HG03558 (cell line): Measurements from ENCODE around the gene SLITRK1.

ENCODE experiments used
- ATAC-seq: cut with Tn5 transposase; IDR thresholded peaks from one replicate; pipeline ENCODE4 v1.9.1; 2021; ENCODE audit warnings: moderate number of reproducible peaks; ENCODE audit not compliant: unreplicated experiment; ENCODE audit errors: extremely low read depth

SLITRK1 gene, protein sequence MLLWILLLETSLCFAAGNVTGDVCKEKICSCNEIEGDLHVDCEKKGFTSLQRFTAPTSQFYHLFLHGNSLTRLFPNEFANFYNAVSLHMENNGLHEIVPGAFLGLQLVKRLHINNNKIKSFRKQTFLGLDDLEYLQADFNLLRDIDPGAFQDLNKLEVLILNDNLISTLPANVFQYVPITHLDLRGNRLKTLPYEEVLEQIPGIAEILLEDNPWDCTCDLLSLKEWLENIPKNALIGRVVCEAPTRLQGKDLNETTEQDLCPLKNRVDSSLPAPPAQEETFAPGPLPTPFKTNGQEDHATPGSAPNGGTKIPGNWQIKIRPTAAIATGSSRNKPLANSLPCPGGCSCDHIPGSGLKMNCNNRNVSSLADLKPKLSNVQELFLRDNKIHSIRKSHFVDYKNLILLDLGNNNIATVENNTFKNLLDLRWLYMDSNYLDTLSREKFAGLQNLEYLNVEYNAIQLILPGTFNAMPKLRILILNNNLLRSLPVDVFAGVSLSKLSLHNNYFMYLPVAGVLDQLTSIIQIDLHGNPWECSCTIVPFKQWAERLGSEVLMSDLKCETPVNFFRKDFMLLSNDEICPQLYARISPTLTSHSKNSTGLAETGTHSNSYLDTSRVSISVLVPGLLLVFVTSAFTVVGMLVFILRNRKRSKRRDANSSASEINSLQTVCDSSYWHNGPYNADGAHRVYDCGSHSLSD

DNA sequence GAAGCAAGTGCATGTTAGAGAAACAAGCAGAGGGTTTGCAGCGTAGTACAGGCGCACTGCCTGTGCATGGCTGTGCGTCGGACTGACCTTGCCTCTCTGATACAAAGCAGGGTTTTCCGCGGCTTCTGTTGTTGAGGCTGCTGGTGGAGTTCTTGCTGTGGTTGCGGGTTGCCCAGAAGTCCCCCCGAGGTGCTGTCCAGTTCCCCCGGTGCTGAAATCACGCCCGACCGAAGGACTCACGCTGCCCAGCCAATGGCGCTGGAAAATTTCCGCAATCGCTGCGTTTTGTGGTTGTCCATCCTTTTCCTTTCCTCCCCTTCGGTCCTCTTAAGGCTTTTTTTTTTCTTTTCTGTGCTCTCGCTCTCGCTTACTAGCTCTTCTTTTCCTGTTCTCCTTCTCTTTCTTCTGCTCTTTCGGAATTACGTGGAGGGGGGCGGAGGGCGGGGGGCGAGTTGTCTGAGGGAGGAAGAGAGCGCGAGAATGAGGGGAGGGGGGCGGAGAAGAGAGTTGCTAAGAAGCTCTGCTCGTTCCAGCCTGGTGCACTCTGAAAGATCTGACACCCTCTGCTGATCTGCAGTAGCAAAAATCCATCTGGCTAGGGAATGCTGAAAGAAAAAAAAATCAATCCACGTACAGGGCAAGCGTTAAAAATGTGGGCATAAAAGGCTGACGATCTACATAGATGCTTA is at the start of gene SLITRK1:
Gene SLITRK1 (minus strand): TSS at position 558 of the 689 bp plus-strand sequence. CDS start 967 bp downstream, outside the sequence.
- no peak for ATAC-seq

DNA sequence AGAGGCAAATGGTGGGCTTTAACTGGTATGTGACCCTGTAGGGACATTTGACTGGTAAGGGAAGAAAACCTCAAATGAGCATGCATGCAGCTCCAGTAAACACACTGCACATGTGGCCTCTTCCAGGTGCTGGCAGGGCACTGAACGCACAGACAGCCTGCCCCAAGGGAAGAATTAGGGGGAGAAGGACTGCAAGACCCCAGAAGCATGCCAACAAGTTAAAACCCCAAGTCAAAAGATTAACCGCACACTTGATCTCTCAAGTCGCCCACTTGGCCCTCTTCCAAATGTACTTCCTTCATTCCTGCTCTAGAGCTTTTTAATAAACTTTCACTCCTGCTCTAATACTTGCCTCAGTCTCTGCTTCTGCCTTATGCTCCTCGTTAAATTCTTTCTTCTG is 46.9 kb upstream of the SLITRK1 start:
- no peak for ATAC-seq

DNA sequence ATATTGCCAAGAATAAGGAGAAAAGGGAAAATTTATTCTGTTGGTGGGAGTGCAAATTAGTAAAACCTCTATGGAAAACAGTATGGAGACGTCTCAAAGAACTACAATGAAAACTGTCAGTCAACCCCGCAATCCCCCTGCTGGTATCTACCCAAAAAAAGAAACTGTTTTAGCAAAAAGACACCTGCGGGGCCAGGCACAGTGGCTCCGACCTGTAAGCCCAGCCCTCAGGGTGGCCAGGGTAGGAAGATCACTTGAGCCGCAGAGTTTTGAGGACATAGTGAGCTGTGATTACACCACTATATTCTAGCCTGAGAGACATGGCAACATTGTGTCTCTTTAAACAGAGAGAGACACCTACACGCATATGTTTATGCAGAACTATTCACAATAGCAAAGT is 37.5 kb upstream of the SLITRK1 start:
- no peak for ATAC-seq

DNA sequence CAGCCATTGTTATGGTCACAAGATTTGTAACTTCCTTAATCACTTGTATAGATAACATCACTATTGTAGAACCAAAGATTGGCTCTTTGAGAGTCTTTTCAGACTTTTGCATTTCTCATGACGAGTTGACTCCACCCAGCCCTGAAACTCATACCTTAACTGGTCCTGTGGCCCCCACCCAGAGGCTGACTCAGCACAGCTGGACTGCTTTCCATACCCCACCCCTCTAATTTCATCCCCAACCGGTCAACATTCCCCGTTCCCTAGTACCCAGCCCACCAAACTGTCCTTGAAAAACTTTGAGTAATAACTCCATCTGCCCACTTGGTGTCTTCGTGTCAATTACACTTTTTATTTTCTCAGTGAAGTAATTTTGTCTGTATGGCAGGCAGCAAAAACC is 32.1 kb upstream of the SLITRK1 start:
- no peak for ATAC-seq

DNA sequence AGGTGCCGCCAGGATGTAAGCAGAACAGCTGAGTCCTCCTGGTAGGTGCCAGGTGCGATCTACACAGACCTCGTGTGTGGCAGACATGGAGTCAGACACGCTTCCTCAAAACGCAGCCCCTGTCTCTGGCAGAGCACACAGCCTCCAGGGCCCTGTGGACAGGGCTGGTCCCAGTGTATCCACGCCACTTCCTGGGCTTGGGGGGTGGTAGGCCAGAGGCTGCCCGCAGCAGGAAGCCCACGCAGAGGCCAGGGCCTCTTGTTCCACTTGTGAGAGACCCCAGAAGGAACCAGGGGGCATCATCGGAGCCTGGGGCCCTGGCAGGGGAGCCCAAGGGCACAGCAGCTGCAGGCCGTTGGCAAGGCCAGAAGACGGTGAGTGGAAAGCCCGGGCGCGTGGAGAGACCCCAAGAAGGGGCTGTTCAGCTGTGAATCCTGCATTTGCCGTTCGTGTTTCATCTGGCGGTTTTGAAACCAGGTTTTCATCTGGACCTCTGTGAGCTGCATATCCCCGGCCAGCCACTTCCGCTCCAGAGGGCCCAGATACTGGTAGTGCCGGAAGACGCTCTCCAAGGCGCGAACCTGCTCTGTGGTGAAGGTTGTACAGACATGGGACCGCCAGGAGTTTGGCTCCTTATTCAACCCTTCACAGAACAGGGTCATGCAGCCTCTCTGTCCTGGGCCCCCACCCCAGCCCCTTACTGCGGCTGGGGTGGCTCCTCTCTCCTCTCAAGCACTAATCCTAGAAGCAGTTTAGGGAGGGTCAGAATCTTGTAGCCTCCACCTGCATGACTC is 25.1 kb upstream of the SLITRK1 start:
- no peak for ATAC-seq

DNA sequence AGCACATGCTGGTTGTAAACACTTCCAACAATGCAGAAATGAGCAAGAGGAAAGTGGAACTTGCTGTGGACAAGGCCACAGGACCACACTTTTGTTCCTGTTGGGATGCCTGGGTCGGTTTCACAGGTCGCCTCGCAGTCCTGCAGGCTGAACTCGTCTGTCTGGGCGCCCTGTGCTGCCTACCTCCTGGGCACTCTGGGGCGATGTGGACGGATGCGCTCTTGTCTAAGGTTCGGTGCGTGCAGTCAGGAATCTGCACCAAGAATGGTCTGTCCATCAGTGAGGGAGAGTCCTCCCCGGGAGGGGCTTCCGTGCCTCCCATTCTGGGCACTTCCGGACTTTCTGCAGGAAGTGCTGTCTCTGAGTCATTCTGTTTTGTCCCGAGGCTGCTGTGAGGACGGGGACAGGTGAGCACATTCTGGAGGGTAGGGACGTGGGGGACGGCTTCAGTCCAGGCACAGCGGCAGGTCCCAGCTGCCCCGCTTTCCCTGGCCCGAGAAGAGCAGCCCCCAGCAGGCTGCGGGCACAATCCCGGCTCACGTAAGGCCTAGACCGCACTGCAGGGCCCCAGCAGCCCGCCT is 24.1 kb upstream of the SLITRK1 start:
- ATAC-seq = no peak

DNA sequence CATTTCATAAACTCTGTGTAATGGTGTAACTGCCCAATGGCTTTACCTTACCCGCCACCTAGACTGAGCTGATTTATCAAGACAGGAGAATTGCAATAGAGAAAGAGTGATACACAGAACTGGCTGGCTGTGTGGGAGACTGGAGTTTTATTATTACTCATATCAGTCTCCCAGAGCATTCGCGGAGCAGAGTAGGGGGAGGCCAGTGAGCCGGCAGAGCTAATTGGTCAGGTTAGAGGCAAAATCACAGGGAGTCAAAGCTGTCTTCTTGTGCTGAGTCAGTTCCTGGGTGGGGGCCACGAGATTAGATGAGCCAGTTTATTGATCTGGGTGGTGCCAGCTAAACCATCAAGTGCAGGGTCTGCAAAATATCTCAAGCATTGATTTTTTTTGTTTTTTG is 23.4 kb upstream of the SLITRK1 start:
- ATAC-seq = no peak

DNA sequence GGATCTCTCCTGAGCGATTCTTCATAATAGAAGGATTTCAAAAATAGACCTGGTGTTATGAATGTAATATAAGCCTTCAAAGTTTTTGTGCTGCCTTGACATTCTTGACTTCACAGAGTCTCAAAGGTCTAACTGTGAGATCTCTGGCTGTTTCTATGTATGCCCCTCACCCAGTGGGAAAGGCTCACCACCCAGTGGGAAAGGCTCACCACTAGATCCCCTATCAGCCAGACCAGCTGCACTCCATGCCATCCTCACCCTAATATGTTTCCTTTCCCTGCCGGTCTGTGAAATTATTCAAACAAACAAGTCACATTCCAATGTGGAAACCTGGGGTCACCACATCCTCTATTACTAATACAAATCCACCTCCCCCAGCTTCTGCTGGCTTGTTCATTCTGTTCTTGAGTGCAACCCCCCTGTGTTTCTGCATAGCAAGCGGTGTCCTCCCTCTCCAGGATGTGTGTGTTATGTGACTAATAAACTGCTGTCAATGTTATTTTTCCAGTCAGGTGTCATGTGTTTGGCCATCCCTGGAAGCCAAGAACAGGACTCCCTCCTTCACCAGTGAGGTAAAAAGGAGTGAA is 13.8 kb upstream of the SLITRK1 start:
- no peak for ATAC-seq

DNA sequence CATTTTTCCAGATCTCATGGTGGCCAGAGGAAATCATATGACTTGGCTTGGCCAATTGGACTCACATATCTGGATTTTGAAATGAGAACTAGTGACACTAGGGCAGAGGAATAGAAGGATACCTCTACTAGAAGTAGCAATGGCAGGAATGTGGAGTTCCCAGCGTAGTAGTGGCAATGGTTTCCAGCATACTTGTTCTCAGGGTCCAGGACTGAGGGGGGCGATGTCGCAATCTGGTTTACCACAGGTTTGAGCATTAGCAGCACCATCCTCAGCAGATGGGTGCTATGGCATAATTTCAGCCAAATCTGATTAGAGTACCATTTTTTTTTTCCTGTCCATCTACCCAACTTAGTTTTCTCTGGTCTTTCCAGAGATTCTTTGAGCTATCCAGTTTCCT is 8.1 kb upstream of the SLITRK1 start:
- no peak for ATAC-seq

DNA sequence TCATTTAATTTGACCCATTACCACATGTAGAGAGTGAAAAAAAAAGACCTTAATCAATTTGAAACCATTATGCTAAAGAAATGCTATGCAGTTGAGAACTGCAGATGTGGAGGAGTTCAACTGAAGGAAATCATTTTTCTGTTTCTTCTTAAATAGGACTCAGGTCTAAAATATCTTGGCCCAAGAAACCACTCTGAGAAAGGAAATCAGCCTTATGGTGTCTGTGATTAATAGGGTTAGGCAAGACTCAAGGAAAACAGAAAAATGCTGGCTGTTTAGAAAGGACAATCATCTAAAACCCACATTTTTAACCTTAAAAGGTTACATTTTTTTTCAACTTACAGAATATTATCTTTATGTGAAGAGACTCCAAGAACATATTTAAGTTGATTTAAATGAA is 1.9 kb upstream of the SLITRK1 start:
- ATAC-seq = no peak

DNA sequence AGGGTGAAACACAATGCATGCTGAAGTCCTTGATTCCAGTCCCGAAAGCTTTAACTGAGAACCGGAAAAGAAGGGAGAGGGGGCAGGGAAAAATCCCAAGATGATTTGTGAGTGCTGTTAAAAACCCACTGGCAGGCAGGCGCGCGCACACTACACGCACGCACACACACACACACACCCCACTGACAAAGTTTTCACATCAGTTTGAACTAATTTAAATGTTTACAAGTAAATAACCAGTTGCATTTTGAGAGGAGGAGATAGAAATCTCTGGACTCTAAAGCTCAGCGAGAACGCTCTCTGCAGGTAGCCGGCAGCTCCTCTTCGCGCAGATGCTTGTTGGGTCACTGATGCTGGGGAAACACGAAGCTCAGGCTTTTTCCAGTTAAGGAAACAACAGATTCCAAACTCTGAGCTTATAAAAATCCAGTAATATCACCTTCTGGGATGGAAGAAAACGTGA is 818 bp upstream of the SLITRK1 start:
- ATAC-seq = no peak

DNA sequence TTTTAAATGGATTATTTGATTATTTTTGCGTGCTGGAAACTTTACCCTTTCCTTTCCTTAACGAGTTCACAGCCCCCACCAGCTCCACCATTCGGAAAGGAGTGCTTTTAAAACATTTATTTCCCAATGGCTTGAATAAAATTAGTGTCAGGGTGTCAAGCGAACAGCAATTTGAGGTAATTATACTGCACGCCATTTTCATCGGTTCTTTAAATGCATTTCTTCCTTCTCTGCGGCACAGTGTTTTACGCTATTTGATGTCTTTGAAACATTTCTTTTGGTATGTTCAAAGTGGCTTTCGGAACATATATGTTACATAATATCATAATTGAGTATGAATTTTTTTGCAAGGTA is 309 bp upstream of the SLITRK1 start:
- no peak for ATAC-seq

DNA sequence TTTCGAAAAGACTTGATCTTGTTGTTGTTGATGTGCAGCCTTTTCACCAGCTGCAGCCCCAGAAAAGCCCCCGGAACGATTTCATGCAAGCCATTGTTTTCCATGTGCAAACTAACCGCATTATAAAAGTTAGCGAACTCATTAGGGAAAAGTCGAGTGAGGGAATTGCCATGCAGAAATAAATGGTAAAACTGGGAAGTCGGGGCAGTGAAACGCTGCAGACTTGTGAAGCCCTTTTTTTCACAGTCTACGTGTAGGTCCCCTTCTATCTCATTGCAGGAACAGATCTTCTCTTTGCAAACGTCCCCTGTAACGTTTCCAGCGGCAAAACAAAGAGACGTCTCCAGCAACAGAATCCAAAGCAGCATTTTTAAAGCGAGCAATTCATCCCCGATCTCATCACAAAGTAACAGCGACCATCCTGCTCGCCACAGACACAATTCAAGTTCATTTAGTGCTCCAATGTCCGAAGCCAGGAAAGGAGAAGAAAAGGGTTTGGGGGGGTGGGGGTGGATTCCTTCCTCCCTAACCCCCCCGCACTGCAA is 1.1 kb downstream of the SLITRK1 start:
- no peak for ATAC-seq

DNA sequence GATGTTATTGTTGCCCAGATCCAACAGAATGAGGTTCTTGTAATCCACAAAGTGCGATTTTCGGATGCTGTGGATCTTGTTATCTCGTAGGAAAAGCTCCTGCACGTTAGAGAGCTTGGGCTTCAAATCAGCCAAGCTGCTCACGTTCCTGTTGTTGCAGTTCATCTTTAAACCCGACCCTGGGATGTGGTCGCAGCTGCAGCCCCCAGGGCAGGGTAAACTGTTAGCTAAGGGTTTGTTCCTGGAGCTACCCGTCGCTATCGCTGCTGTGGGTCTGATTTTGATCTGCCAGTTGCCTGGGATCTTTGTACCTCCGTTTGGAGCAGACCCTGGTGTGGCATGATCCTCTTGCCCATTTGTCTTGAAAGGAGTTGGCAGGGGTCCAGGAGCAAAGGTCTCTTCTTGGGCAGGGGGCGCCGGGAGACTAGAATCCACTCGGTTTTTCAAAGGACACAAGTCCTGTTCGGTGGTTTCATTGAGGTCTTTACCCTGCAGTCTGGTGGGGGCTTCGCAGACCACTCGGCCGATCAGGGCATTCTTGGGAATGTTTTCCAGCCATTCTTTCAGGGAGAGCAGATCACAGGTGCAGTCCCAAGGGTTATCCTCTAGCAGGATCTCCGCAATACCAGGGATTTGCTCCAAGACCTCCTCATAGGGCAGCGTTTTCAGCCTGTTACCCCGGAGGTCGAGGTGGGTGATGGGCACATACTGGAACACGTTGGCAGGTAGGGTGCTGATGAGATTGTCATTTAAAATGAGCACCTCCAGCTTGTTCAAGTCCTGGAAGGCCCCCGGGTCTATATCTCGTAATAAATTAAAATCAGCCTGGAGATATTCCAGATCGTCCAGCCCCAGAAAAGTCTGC is 1.8 kb downstream of the SLITRK1 start:
- ATAC-seq = no peak

DNA sequence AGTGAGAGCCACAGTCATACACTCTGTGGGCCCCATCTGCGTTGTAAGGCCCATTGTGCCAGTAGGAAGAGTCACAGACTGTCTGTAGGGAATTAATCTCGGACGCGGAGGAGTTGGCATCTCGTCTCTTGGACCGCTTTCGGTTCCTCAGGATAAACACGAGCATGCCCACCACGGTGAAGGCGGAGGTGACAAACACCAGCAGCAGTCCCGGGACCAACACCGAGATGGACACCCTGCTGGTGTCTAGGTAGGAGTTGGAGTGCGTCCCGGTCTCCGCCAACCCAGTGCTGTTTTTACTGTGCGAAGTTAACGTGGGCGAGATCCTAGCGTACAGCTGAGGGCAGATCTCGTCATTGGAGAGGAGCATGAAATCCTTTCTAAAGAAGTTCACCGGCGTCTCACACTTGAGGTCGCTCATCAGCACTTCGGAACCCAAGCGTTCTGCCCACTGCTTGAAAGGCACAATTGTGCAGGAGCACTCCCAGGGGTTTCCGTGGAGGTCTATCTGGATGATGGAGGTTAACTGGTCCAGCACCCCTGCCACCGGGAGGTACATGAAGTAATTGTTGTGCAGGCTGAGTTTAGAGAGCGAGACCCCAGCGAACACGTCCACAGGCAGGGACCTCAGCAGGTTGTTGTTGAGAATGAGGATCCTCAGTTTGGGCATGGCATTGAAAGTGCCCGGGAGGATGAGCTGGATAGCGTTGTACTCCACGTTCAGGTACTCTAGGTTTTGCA is 2.7 kb downstream of the SLITRK1 start:
- no peak for ATAC-seq

DNA sequence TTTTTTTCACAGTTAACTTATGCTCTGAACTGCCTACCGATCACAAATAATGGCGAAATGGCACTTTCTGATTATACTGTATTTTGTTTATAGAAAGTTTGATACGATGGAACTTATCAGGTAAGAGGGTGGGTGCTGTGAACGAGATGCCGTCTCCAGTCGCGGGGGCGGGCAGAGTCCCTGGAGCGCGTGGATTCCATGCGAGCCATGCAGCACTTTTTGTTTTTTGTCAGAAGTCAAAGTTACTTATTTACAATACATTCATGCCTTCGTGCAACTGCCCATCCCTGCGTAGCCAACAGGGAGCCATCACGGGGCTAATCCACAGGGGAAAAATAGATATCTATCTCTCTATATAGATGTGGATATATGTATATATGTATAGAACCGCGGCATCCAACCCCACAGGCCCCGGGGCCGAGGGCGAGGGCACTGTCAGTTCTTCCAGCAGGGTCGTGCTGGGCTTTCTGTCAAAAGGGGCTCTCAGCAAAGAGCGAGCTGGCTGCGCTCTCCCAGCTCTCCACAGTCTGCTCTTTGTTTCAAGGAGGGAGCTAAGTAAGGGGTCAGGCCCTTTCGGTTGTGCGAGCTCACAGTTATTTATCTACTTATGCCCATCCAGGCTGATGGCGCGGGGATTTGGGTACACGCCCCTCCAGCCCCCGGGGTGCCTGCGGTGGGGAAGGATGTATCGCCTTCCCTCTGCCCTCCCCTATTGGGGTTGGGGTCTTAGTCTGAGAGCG is 3.4 kb downstream of the SLITRK1 start:
- ATAC-seq = no peak

DNA sequence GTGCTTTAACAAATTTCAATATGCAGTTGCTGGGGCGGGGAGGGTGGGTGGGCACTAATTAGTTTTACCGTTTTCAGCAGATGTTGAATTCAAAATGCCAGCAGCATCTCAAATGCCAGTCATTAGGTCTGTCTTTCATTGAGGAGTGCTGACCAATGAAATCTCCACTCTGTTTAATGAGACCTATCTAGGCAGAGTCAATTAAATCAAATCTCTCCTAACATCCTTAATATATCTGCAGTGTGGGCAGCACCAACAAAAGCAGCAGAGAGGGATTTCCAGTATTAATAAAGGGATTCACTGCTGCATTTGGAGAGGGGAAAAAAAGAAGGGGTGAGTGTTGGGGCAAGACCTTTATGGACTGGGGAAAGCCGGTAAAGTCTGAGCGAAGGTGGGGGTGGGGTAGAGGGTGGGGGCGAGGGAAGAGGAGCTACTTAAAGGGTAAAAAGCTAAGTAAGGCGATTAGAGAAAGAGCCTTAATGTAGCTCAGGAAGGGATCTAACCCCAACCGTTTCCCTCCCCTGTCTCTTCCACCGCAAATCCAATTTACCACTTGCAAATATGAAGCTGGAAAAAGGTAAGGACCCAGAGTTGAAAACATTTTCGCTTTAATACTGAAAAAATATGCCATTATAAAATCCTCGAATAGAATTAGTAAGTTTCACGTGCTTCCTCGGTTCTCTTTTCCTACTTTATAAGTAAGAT is 4.5 kb downstream of the SLITRK1 start:
- ATAC-seq = no peak
